DOHH2 (cell line): ENCODE data around the gene INSR.
"Not testable (repeated sequence)": the region's sequence is repeated elsewhere in the genome, so short reads cannot be mapped to it uniquely, and the experiment has no call there.

Experiments
- H3F3A ChIP-seq: fragments of 200-600 bp; sonication (generic), shearing (Covaris generic); 2 replicates; pipeline ENCODE4 v1.6.0; 2016; ENCODE audit warnings: antibody characterized with exemption, mild to moderate bottlenecking; ENCODE audit not compliant: control insufficient read depth, insufficient read depth
- H3K27ac ChIP-seq: fragments of 200-600 bp; sonication (generic); 2 replicates; pipeline ENCODE4 v1.5.1; 2014; ENCODE audit warnings: low read depth, mild to moderate bottlenecking, low read length, moderate library complexity
- H3K27me3 ChIP-seq: fragments of 200-600 bp; sonication (generic); 2 replicates; pipeline ENCODE4 v1.6.1; 2014; ENCODE audit warnings: mild to moderate bottlenecking, low read length, mixed read lengths; ENCODE audit not compliant: control insufficient read depth
- H3K36me3 ChIP-seq: fragments of 200-600 bp; sonication (generic); 2 replicates; pipeline ENCODE4 v1.6.1; 2014; ENCODE audit warnings: mild to moderate bottlenecking, low read length, moderate library complexity, mixed read lengths; ENCODE audit not compliant: control insufficient read depth
- H3K4me1 ChIP-seq: fragments of 200-600 bp; sonication (generic); 2 replicates; pipeline ENCODE4 v1.6.1; 2014; ENCODE audit warnings: mild to moderate bottlenecking, low read length, mixed read lengths; ENCODE audit not compliant: control insufficient read depth
- H3K4me2 ChIP-seq: fragments of 200-600 bp; sonication (generic); 2 replicates; pipeline ENCODE4 v1.6.0; 2014; ENCODE audit warnings: mild to moderate bottlenecking, low read length, moderate library complexity
- H3K4me3 ChIP-seq: fragments of 200-600 bp; sonication (generic); 2 replicates; pipeline ENCODE4 v1.5.1; 2014; ENCODE audit warnings: mild to moderate bottlenecking, low read length, mixed read lengths
- H3K79me2 ChIP-seq: fragments of 200-600 bp; sonication (generic); 2 replicates; pipeline ENCODE4 v1.6.1; 2014; ENCODE audit warnings: mild to moderate bottlenecking, low read length, mixed read lengths; ENCODE audit not compliant: control insufficient read depth
- H3K9me2 ChIP-seq: fragments of 200-600 bp; sonication (generic); replicated peaks from 2 replicates; pipeline ENCODE4 v1.6.1; 2014; ENCODE audit warnings: mild to moderate bottlenecking, low read length, mixed read lengths; ENCODE audit not compliant: control insufficient read depth
- H3K9me3 ChIP-seq: fragments of 200-600 bp; sonication (generic); 2 replicates; pipeline ENCODE4 v1.6.1; 2014; ENCODE audit warnings: antibody characterized with exemption, low read length, mixed read lengths; ENCODE audit not compliant: control insufficient read depth, insufficient read depth
- H4K20me1 ChIP-seq: fragments of 200-600 bp; sonication (generic); 2 replicates; pipeline ENCODE4 v1.6.0; 2014; ENCODE audit warnings: low read depth, mild to moderate bottlenecking, antibody characterized with exemption, low read length, moderate library complexity; ENCODE audit not compliant: control insufficient read depth, insufficient read depth
- CTCF ChIP-seq: fragments of 200-600 bp; sonication (generic); IDR thresholded peaks from one replicate; pipeline ENCODE4 v1.5.1; 2014; ENCODE audit warnings: antibody characterized with exemption, mild to moderate bottlenecking, low read depth, low read length; ENCODE audit not compliant: poor library complexity, severe bottlenecking
- EZH2phosphoT487 ChIP-seq: fragments of 200-600 bp; sonication (generic); IDR thresholded peaks from 2 replicates; pipeline ENCODE4 v1.6.1; 2017; ENCODE audit warnings: borderline replicate concordance, mild to moderate bottlenecking, antibody characterized with exemption, low read length, moderate library complexity, mixed read lengths

Gene INSR

GRCh38 chr19:7067122-7067521, 227.1 kb downstream of the INSR start:
- H3K27ac ChIP-seq, H3K9me2 ChIP-seq, H3K27me3 ChIP-seq, H3K4me3 ChIP-seq, H3K9me3 ChIP-seq, H3F3A ChIP-seq, H3K4me2 ChIP-seq, H4K20me1 ChIP-seq: not testable (repeated sequence)
- peak; percentile 33 for TF ChIP-seq CTCF
- H3K79me2 ChIP-seq: peaks cover 19% of the 10 kb centered on the region
- peaks cover 16% of the 10 kb centered on the region for H3K4me1 ChIP-seq
- peaks cover 20% of the 10 kb centered on the region for H3K36me3 ChIP-seq

- Histone ChIP-seq H3K4me3 (no peak overlapping the region), H3F3A (peaks cover 3% of the 10 kb centered on the region), H3K4me2 (no peak overlapping the region), H3K4me1 (peaks cover 6% of the 10 kb centered on the region), H3K27ac (no peak overlapping the region), H3K36me3 (no peaks in the 10 kb centered on the region), H3K9me3 (no peaks in the 10 kb centered on the region), H3K79me2 (no peaks in the 10 kb centered on the region), H3K9me2 (no peaks in the 10 kb centered on the region), H3K27me3 (no peaks in the 10 kb centered on the region), H4K20me1 (no peaks in the 10 kb centered on the region)
- TF ChIP-seq EZH2phosphoT487 (no peak), CTCF (no peak)
These were observed 230.3 kb downstream of the INSR start for GRCh38 chr19:7063764-7064418.

GRCh38 chr19:7063339-7063738, 230.9 kb downstream of the INSR start:
- Histone ChIP-seq H3K4me1 (peaks cover under 1% of the 10 kb centered on the region; the same call in 1 of the 2 replicates), H3K36me3 (no peaks in the 10 kb centered on the region), H3K27me3 (no peaks in the 10 kb centered on the region), H3K79me2 (no peaks in the 10 kb centered on the region), H3K9me2 (no peaks in the 10 kb centered on the region), H3K4me3 (no peak overlapping the region), H3K27ac (no peak overlapping the region), H3F3A (peaks cover 3% of the 10 kb centered on the region), H3K4me2 (no peak overlapping the region), H4K20me1 (no peaks in the 10 kb centered on the region), H3K9me3 (no peaks in the 10 kb centered on the region)
- TF ChIP-seq CTCF (no peak), EZH2phosphoT487 (no peak)
